HCT116 (cell line): ENCODE measurements around the gene UBXN11. TPM values are rescaled to one million over a fixed set of nuclear protein-coding genes. Genes with fewer than 3 reads are reported as not detected.

ENCODE experiments used
- ATAC-seq: fragments of 200-7000 bp; cut with Tn5 transposase; 2 replicates; pipeline ENCODE4 v1.9.1; 2020; ENCODE audit warnings: mild to moderate bottlenecking, moderate library complexity
- BruUV-seq: library from RNA; stranded (reverse); fragments of 400-500 nt; replicated peaks from 2 replicates; lab custom pipeline; 2021; lab: Mats Ljungman, UMichigan
- CTCF ChIA-PET: fragments of 300-600 bp; sonication (Branson Sonifier 250); formaldehyde crosslinking; loops from one replicate; lab custom pipeline; 2021; ENCODE audit warnings: antibody characterized with exemption; lab: Charles Lee
- POLR2A ChIA-PET: fragments of 300-600, 350-600 bp; sonication (Branson Sonifier 250); formaldehyde crosslinking; loops from one replicate; lab custom pipeline; 2021; ENCODE audit warnings: antibody characterized with exemption; lab: Charles Lee
- RAD21 ChIA-PET, 2 experiments: fragments of 300-600 bp; sonication (Branson Sonifier 250); formaldehyde crosslinking; loops; one replicate each; lab custom pipeline; 2023; ENCODE audit warnings: low total read pairs in 2 of 2; ENCODE audit not compliant: uncharacterized antibody in 2 of 2, unreplicated experiment in 2 of 2, low non-redundant PET in 1 of 2; lab: Charles Lee
- DNase-seq: peaks from one replicate; pipeline ENCODE4 v3.0.0-alpha.2; 2010; ENCODE audit warnings: low read depth, low spot score
- H2AFZ ChIP-seq: fragments of 200-600 bp; shearing (Covaris generic), sonication (generic); 2 replicates; pipeline ENCODE4 v1.6.1; 2017; ENCODE audit warnings: low read depth, mixed run types, mixed read lengths, antibody characterized with exemption, low read length; ENCODE audit not compliant: poor library complexity, severe bottlenecking
- H3K27ac ChIP-seq: 2 replicates; pipeline ENCODE4 v1.5.1; 2012; ENCODE audit warnings: low read depth, low read length
- H3K27me3 ChIP-seq: fragments of 200-600 bp; sonication (generic); 2 replicates; pipeline ENCODE4 v1.6.1; 2016; ENCODE audit warnings: mixed run types, low read length, mixed read lengths; ENCODE audit not compliant: insufficient read depth
- H3K36me3 ChIP-seq, 2 experiments: fragments of 200-500 bp in 1 of 2; fragments of 200-600 bp in 1 of 2; sonication (Bioruptor generic) in 1 of 2; sonication (generic) in 1 of 2; 2 replicates each; pipeline versions ENCODE4 v1.5.1 to v1.6.1; 2014 to 2016; ENCODE audit warnings: low read length in 2 of 2, inconsistent platforms in 1 of 2, mixed read lengths in 1 of 2, mixed run types in 1 of 2; ENCODE audit not compliant: insufficient read depth in 2 of 2, control insufficient read depth in 1 of 2
- H3K4me1 ChIP-seq, 2 experiments: fragments of 200-600 bp in 1 of 2; sonication (generic) in 1 of 2; 2 replicates each; pipeline versions ENCODE4 v1.5.1 to v1.6.1; 2012 to 2017; ENCODE audit warnings: low read length in 2 of 2, inconsistent platforms in 1 of 2, mild to moderate bottlenecking in 1 of 2, mixed read lengths in 1 of 2, mixed run types in 1 of 2, moderate library complexity in 1 of 2; ENCODE audit not compliant: insufficient read depth in 2 of 2, control insufficient read depth in 1 of 2
- H3K4me2 ChIP-seq: fragments of 200-600 bp; sonication (generic); 2 replicates; pipeline ENCODE4 v1.6.1; 2017; ENCODE audit warnings: mixed run types, low read length, mixed read lengths
- H3K4me3 ChIP-seq, 2 experiments: fragments of 200-600 bp in 1 of 2; sonication (generic) in 1 of 2; replicated peaks in 1 of 2; 2 replicates each; pipeline ENCODE4 v1.5.1; 2011 to 2016; ENCODE audit warnings: low read length in 2 of 2, control low read depth in 1 of 2, low read depth in 1 of 2, mild to moderate bottlenecking in 1 of 2, mixed read lengths in 1 of 2, mixed run types in 1 of 2
- H3K79me2 ChIP-seq: fragments of 200-600 bp; sonication (generic); 2 replicates; pipeline ENCODE4 v1.6.1; 2017; ENCODE audit warnings: mild to moderate bottlenecking, mixed run types, low read length, moderate library complexity, mixed read lengths; ENCODE audit not compliant: insufficient read depth
- H3K9ac ChIP-seq: fragments of 200-600 bp; sonication (generic); 2 replicates; pipeline ENCODE4 v1.6.1; 2016; ENCODE audit warnings: low read length, mixed read lengths
- H3K9me2 ChIP-seq: fragments of 200-600 bp; sonication (generic), shearing (Covaris generic); 2 replicates; pipeline ENCODE4 v1.6.1; 2017; ENCODE audit warnings: mixed run types, mild to moderate bottlenecking, moderate library complexity; ENCODE audit not compliant: insufficient read depth
- H3K9me3 ChIP-seq, 2 experiments: fragments of 200-500 bp in 1 of 2; fragments of 200-600 bp in 1 of 2; sonication (Bioruptor generic) in 1 of 2; sonication (generic) in 1 of 2; 2 replicates each; pipeline ENCODE4 v1.6.1; 2014 to 2017; ENCODE audit warnings: low read length in 2 of 2, mixed read lengths in 2 of 2, inconsistent platforms in 1 of 2, low read depth in 1 of 2, mild to moderate bottlenecking in 1 of 2, mixed run types in 1 of 2, moderate library complexity in 1 of 2; ENCODE audit not compliant: control insufficient read depth in 1 of 2, insufficient read depth in 1 of 2
- H4K20me1 ChIP-seq: fragments of 200-600 bp; sonication (generic), shearing (Covaris generic); 2 replicates; pipeline ENCODE4 v1.6.1; 2017; ENCODE audit warnings: mixed run types, mild to moderate bottlenecking, moderate library complexity; ENCODE audit not compliant: insufficient read depth
- EZH2phosphoT487 ChIP-seq: fragments of 200-600 bp; IDR thresholded peaks from 2 replicates; pipeline ENCODE4 v1.6.1; 2018; ENCODE audit warnings: antibody characterized with exemption, borderline replicate concordance
- POLR2A ChIP-seq: IDR thresholded peaks from 2 replicates; pipeline ENCODE4 v1.7.0; 2011; ENCODE audit warnings: borderline replicate concordance; ENCODE audit not compliant: insufficient read depth, insufficient read length; ENCODE audit errors: extremely low read depth
- RAD21 ChIP-seq: IDR thresholded peaks from 2 replicates; pipeline ENCODE4 v1.6.1; 2012; ENCODE audit warnings: low read depth, mild to moderate bottlenecking
- ZBTB33 ChIP-seq: IDR thresholded peaks from 2 replicates; pipeline ENCODE4 v1.6.1; 2011; ENCODE audit warnings: mild to moderate bottlenecking, low read length, moderate library complexity; ENCODE audit not compliant: insufficient replicate concordance; ENCODE audit errors: extremely low read depth
- ZNF274 ChIP-seq: fragments of 200-500 bp; sonication (Bioruptor generic); IDR thresholded peaks from 2 replicates; pipeline ENCODE4 v1.6.1; 2014; ENCODE audit warnings: mild to moderate bottlenecking, low read depth, low read length, inconsistent platforms
- intact Hi-C: fragments of 100-400 bp; cut with micrococcal nuclease; formaldehyde crosslinking; loops from 2 replicates; pipeline ENCODE4 v1.10.0; 2022
- total RNA-seq: library from RNA; stranded (reverse); gene quantifications from one replicate; pipeline ENCODE4 v1.2.1, GENCODE V29; 2021; ENCODE audit not compliant: unreplicated experiment
- TF ChIP-seq, protein P1 (sequence below): IDR thresholded peaks from 2 replicates; pipeline ENCODE4 v1.6.1; 2012

The UBXN11 gene
- total RNA-seq, 1 experiment from 2014 or later: 19.3 TPM

GRCh38 chr1:26340047-26340481, 33.6 kb upstream of the UBXN11 start (continued):
- TF ChIP-seq ZBTB33: no peak
- TF ChIP-seq, protein P1, sequence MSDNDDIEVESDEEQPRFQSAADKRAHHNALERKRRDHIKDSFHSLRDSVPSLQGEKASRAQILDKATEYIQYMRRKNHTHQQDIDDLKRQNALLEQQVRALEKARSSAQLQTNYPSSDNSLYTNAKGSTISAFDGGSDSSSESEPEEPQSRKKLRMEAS: no peak
- no peak for TF ChIP-seq RAD21
- no peak for TF ChIP-seq ZNF274

DNA sequence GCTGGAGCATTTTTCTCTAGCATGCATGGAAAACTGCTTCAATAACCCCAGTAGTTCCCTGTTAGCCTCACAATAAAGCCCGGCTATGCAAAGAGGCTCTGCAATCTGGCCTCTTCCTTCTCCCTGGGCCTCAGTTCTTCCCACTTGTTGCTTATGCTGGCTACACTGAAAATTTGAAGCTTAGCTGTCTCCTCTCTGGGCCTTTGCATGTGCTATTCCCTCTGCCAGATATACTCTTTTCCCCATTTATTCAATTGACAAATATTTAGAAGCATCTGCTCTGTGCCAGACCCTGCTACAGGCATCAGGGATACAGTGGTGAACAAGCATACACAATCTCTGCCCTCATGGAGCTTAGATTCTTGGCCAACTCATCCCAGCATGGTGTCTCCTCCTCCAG, 32.2 kb upstream of the UBXN11 start:
- Histone ChIP-seq H3K9ac (no peak overlapping the region), H3K27me3 (no peaks in the 10 kb centered on the region), H3K4me1 (peaks cover 11 to 23% of the 10 kb centered on the region in 2 experiments), H3K9me3 (no peaks in the 10 kb centered on the region)
- no peak for ATAC-seq
- intact Hi-C loops: no loop called here
- TF ChIP-seq EZH2phosphoT487 (no peak), ZBTB33 (no peak), POLR2A (no peak)
- TF ChIP-seq, all 23 proteins: peak for 0
- H3K27ac ChIP-seq: no peak overlapping the region
- no peaks in the 10 kb centered on the region for H3K36me3 ChIP-seq
- no peaks in the 10 kb centered on the region for H4K20me1 ChIP-seq
- H3K9me2 ChIP-seq: no peaks in the 10 kb centered on the region
- no TSS peak for BruUV-seq
- no peak overlapping the region for H3K4me3 ChIP-seq
- H2AFZ ChIP-seq: no peak overlapping the region
- DNase-seq: no peak
- ChIA-PET RAD21 (no interaction called here), CTCF (no interaction called here), POLR2A (no interaction called here)
- no peak overlapping the region for H3K4me2 ChIP-seq
- no peaks in the 10 kb centered on the region for H3K79me2 ChIP-seq
